LoVo (cell line): ENCODE data around the gene NEUROG1.
"Not testable (repeated sequence)": the region's sequence is repeated elsewhere in the genome, so short reads cannot be mapped to it uniquely, and the experiment has no call there.

ENCODE experiments used
- DNase-seq: peaks from one replicate; pipeline ENCODE4 v3.0.0-alpha.2; 2016; ENCODE audit warnings: low spot score

The NEUROG1 gene

GRCh38 chr5:135537271-135537670 is 1.5 kb upstream of the NEUROG1 start:
- DNase-seq: no peak

GRCh38 chr5:135535420-135535819 is 344 bp downstream of the NEUROG1 start:
- no peak for DNase-seq

GRCh38 chr5:135534609-135535419 is 950 bp downstream of the NEUROG1 start:
- DNase-seq: no peak

GRCh38 chr5:135533794-135534193 is 2.0 kb downstream of the NEUROG1 start:
- no peak for DNase-seq

- no peak for DNase-seq
Observed at GRCh38 chr5:135533334-135533733, 2.4 kb downstream of the NEUROG1 start.

GRCh38 chr5:135529576-135529975 is 6.2 kb downstream of the NEUROG1 start:
- DNase-seq: not testable (repeated sequence)

- no peak for DNase-seq
Observed at GRCh38 chr5:135526924-135527323, 8.8 kb downstream of the NEUROG1 start.

GRCh38 chr5:135521964-135522363 is 13.8 kb downstream of the NEUROG1 start:
- no peak for DNase-seq

GRCh38 chr5:135517631-135518030 is 18.1 kb downstream of the NEUROG1 start:
- DNase-seq: no peak

- no peak for DNase-seq
Observed at GRCh38 chr5:135514116-135514515, 21.6 kb downstream of the NEUROG1 start.

GRCh38 chr5:135511761-135512575 is 23.8 kb downstream of the NEUROG1 start:
- DNase-seq: no peak

- no peak for DNase-seq
Observed at GRCh38 chr5:135509995-135510394, 25.8 kb downstream of the NEUROG1 start.

GRCh38 chr5:135508496-135509005 is 27.2 kb downstream of the NEUROG1 start:
- no peak for DNase-seq

GRCh38 chr5:135505973-135506372 is 29.8 kb downstream of the NEUROG1 start:
- DNase-seq: no peak

- DNase-seq: no peak
Observed at GRCh38 chr5:135504376-135504775, 31.4 kb downstream of the NEUROG1 start.

- DNase-seq: no peak
Observed at GRCh38 chr5:135503871-135504270, 31.9 kb downstream of the NEUROG1 start.

GRCh38 chr5:135502836-135503520 is 32.8 kb downstream of the NEUROG1 start:
- no peak for DNase-seq

GRCh38 chr5:135501965-135502364 is 33.8 kb downstream of the NEUROG1 start:
- no peak for DNase-seq

- DNase-seq: no peak
Observed at GRCh38 chr5:135498637-135498995, 37.1 kb downstream of the NEUROG1 start.

GRCh38 chr5:135497971-135498636 is 37.7 kb downstream of the NEUROG1 start:
- DNase-seq: no peak

GRCh38 chr5:135495531-135495930 is 40.2 kb downstream of the NEUROG1 start:
- DNase-seq: not testable (repeated sequence)

- DNase-seq: no peak
Observed at GRCh38 chr5:135494196-135494595, 41.6 kb downstream of the NEUROG1 start.
